ENCODE data around the gene ANXA10. TPM values are rescaled to one million over a fixed set of nuclear protein-coding genes. Genes with fewer than 3 reads are reported as not detected.
"Not testable (repeated sequence)": the region's sequence is repeated elsewhere in the genome, so short reads cannot be mapped to it uniquely, and the experiment has no call there.

Gene ANXA10
- total RNA-seq, 2 experiments from 2014 or later: not detected

DNA sequence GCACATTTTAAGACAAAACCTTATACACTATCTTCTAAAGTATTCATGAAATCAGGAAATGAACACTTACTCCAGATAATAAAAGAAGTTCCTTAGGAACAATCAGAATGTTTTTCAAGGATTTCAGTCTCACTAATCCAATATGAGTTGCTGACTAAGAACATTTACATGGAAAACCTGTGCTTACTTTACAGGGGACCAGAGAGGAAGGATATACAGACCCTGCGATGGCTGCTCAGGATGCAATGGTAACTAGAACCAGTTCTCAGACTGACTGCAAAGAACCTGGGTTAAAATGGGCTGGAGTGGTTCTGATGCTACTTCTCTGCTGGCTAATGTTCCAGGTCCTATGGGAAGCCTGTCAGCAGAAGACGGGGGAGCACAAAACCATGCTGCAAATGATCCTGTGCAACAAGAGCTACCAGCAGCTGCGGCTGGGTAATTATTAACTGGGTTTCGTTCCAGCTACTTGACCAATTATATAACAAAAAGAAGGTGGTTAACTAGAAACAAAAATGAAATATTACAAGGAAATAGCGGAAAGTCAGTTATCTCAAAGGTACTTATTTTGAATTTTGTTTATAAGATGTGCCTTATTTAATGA lies 85.3 kb downstream of the ANXA10 start:
- POLR2A ChIA-PET: no interaction called here
- Mint-ChIP-seq H3K36me3 (ENCODE audit: low read depth) (no peaks in the 10 kb centered on the region), H3K4me1 (ENCODE audit: low read depth) (no peaks in the 10 kb centered on the region), H3K9me3 (ENCODE audit: insufficient read depth) (no peaks in the 10 kb centered on the region), H3K27me3 (ENCODE audit: low read depth) (no peaks in the 10 kb centered on the region), H3K4me3 (no peak overlapping the region), H3K27ac (no peak overlapping the region)
- no peak for DNase-seq
- no peak for ATAC-seq
- CTCF ChIA-PET: no interaction called here

GRCh38 chr4:168183717-168184571 lies 91.6 kb downstream of the ANXA10 start:
- Mint-ChIP-seq H3K27ac (no peak overlapping the region), H3K9me3 (ENCODE audit: insufficient read depth) (no peaks in the 10 kb centered on the region), H3K27me3 (ENCODE audit: low read depth) (no peaks in the 10 kb centered on the region), H3K4me1 (ENCODE audit: low read depth) (peaks cover 3% of the 10 kb centered on the region), H3K36me3 (ENCODE audit: low read depth) (no peaks in the 10 kb centered on the region), H3K4me3 (no peak overlapping the region)
- CTCF ChIA-PET: no interaction called here
- POLR2A ChIA-PET: no interaction called here
- ATAC-seq: no peak
- no peak for DNase-seq

DNA sequence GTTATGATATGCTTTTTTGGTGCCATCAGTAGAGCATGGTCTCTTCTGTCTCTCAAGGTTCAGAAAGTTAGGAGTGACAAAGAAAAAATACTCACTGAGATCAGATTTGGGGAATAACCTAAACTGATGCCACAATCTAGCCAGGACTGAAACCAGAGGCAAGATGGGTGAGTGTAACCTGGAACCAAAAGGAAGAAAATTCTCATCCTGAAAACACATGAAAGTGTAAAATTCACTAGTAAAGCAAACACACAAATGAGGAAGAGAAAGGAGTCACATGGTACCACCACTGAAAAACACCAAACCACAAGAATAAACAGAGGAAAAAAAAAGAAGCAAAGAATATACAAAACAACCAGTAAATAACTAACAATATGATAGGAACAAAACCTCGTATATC lies 96.4 kb downstream of the ANXA10 start:
- no peak overlapping the region for H3K4me3 Mint-ChIP-seq
- ChIA-PET CTCF (no interaction called here), POLR2A (no interaction called here)
- H3K4me1 Mint-ChIP-seq (ENCODE audit: low read depth): peaks cover 3% of the 10 kb centered on the region
- DNase-seq (no peak), ATAC-seq (no peak)
- H3K27me3 Mint-ChIP-seq (ENCODE audit: low read depth): no peaks in the 10 kb centered on the region
- no peaks in the 10 kb centered on the region for H3K9me3 Mint-ChIP-seq (ENCODE audit: insufficient read depth)
- no peak overlapping the region for H3K27ac Mint-ChIP-seq
- H3K36me3 Mint-ChIP-seq (ENCODE audit: low read depth): no peaks in the 10 kb centered on the region

GRCh38 chr4:168197926-168198325 lies 105.6 kb downstream of the ANXA10 start:
- CTCF ChIA-PET: interaction anchor here (1.2 kb wide), 1 partner anchor 9 kb away, joined by 3 read pairs; no protein-coding TSS in a partner anchor
- Mint-ChIP-seq H3K4me3 (no peak overlapping the region), H3K27ac (no peak overlapping the region), H3K4me1 (ENCODE audit: low read depth) (peaks cover 8% of the 10 kb centered on the region), H3K36me3 (ENCODE audit: low read depth) (peaks cover 10% of the 10 kb centered on the region), H3K9me3 (ENCODE audit: insufficient read depth) (peaks cover 9% of the 10 kb centered on the region), H3K27me3 (ENCODE audit: low read depth) (no peaks in the 10 kb centered on the region)
- ATAC-seq: no peak
- no peak for DNase-seq
- POLR2A ChIA-PET: no interaction called here

DNA sequence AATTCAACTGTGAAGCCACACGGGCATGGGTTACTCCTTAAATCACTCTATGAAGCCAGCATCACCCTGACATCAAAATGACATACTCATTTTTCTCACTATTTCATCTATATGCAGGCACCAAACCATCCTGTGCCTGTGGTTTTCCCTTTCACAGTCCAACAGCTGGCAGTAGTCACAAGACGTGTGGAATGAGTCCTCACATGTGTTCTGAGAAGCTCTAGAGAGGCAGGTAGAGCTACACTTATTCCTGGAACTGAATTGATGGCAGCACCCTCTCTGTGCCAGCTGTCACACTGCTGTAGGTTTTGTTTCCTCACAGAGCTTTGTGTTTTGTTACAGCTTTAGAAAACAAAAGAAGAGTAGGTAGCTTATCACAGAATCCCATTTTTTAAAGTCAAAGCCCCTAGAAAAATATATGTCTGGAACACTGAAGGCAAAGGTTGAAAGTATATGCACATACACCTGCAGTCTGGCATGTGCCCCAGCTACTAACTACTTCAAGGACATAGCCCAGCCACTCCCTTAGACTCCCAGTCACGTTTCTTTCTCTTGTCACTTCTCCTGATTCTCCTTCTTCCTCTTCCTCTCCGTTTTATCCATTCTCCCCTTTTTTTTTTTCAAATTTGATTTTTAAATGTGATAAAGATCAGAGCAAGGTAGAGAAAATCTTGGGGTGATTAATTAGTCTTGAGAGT lies 107.1 kb downstream of the ANXA10 start:
- Mint-ChIP-seq H3K27me3 (ENCODE audit: low read depth) (no peaks in the 10 kb centered on the region), H3K4me1 (ENCODE audit: low read depth) (peaks cover 8% of the 10 kb centered on the region), H3K27ac (no peak overlapping the region), H3K4me3 (no peak overlapping the region), H3K9me3 (ENCODE audit: insufficient read depth) (peaks cover 15% of the 10 kb centered on the region), H3K36me3 (ENCODE audit: low read depth) (peaks cover 18% of the 10 kb centered on the region)
- ChIA-PET CTCF (no interaction called here), POLR2A (no interaction called here)
- ATAC-seq: peak; percentile 49
- DNase-seq: no peak

DNA sequence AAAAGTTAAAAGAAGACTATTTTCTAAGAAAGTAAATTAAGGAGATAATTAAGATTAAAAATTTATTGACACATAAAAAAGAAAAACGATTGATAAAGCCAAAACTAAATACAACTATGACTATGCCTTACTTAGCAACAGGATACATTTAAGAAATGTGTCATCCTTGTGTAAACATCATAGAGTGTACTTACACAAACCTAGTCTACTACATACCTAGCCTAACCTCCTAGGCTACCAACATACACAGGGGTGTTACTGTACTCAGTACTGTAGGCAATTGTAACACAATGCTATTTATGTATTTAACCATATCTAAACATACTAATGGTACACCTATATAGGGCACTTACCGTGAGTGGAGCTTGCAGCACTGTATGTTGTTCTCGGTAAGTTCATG lies 108.3 kb downstream of the ANXA10 start:
- peaks cover 24% of the 10 kb centered on the region for H3K9me3 Mint-ChIP-seq (ENCODE audit: insufficient read depth)
- ATAC-seq: peak; percentile 23
- POLR2A ChIA-PET: no interaction called here

GRCh38 chr4:168203233-168203911 lies 111.0 kb downstream of the ANXA10 start:
- ChIA-PET POLR2A (no interaction called here), CTCF (no interaction called here)
- H3K36me3 Mint-ChIP-seq (ENCODE audit: low read depth): peaks cover 20% of the 10 kb centered on the region
- H3K27me3 Mint-ChIP-seq (ENCODE audit: low read depth): no peaks in the 10 kb centered on the region
- no peak overlapping the region for H3K4me3 Mint-ChIP-seq
- no peak for ATAC-seq
- peaks cover 8% of the 10 kb centered on the region for H3K4me1 Mint-ChIP-seq (ENCODE audit: low read depth)
- H3K27ac Mint-ChIP-seq: no peak overlapping the region
- no peak for DNase-seq
- H3K9me3 Mint-ChIP-seq (ENCODE audit: insufficient read depth): peaks cover 27% of the 10 kb centered on the region

More for the DNA sequence above, 108.3 kb downstream of the ANXA10 start:
- Mint-ChIP-seq H3K4me3 (no peak overlapping the region), H3K4me1 (ENCODE audit: low read depth) (peaks cover 8% of the 10 kb centered on the region), H3K27ac (no peak overlapping the region), H3K27me3 (ENCODE audit: low read depth) (no peaks in the 10 kb centered on the region), H3K36me3 (ENCODE audit: low read depth) (peaks cover 21% of the 10 kb centered on the region)
- no peak for DNase-seq
- CTCF ChIA-PET: interaction anchor here (0.6 kb wide), 1 partner anchor 789 kb away, joined by 4 read pairs; no protein-coding TSS in a partner anchor

GRCh38 chr4:168208957-168209614 lies 116.7 kb downstream of the ANXA10 start:
- ChIA-PET CTCF (no interaction called here), POLR2A (no interaction called here)
- peaks cover 16% of the 10 kb centered on the region for H3K9me3 Mint-ChIP-seq (ENCODE audit: insufficient read depth)
- no peak overlapping the region for H3K27ac Mint-ChIP-seq
- H3K4me3 Mint-ChIP-seq: no peak overlapping the region
- no peaks in the 10 kb centered on the region for H3K4me1 Mint-ChIP-seq (ENCODE audit: low read depth)
- no peaks in the 10 kb centered on the region for H3K27me3 Mint-ChIP-seq (ENCODE audit: low read depth)
- H3K36me3 Mint-ChIP-seq (ENCODE audit: low read depth): peaks cover 29% of the 10 kb centered on the region
- no peak for DNase-seq
- no peak for ATAC-seq

- H3K9me3 Mint-ChIP-seq (ENCODE audit: insufficient read depth): no peaks in the 10 kb centered on the region
- no peak for ATAC-seq
- no peaks in the 10 kb centered on the region for H3K4me1 Mint-ChIP-seq (ENCODE audit: low read depth)
- peaks cover 60% of the 10 kb centered on the region for H3K36me3 Mint-ChIP-seq (ENCODE audit: low read depth)
- CTCF ChIA-PET: no interaction called here
- H3K27me3 Mint-ChIP-seq (ENCODE audit: low read depth): no peaks in the 10 kb centered on the region
- no peak overlapping the region for H3K27ac Mint-ChIP-seq
- DNase-seq: no peak
- H3K4me3 Mint-ChIP-seq: no peak overlapping the region
- POLR2A ChIA-PET: no interaction called here
Observed at GRCh38 chr4:168212656-168213055, 120.3 kb downstream of the ANXA10 start.

- H3K27ac Mint-ChIP-seq; H3K27me3 Mint-ChIP-seq (ENCODE audit: low read depth); H3K4me3 Mint-ChIP-seq; CTCF ChIA-PET; H3K4me1 Mint-ChIP-seq (ENCODE audit: low read depth); ATAC-seq; H3K9me3 Mint-ChIP-seq (ENCODE audit: insufficient read depth); POLR2A ChIA-PET; DNase-seq: not testable (repeated sequence)
- H3K36me3 Mint-ChIP-seq (ENCODE audit: low read depth): peaks cover 69% of the 10 kb centered on the region
Observed at GRCh38 chr4:168213511-168213910, 121.2 kb downstream of the ANXA10 start.

- no peak overlapping the region for H3K4me3 Mint-ChIP-seq
- H3K4me1 Mint-ChIP-seq (ENCODE audit: low read depth): no peaks in the 10 kb centered on the region
- no peak overlapping the region for H3K27ac Mint-ChIP-seq
- no peak for DNase-seq
- ATAC-seq: no peak
- no peaks in the 10 kb centered on the region for H3K9me3 Mint-ChIP-seq (ENCODE audit: insufficient read depth)
- H3K27me3 Mint-ChIP-seq (ENCODE audit: low read depth): no peaks in the 10 kb centered on the region
- CTCF ChIA-PET: no interaction called here
- peaks cover 83% of the 10 kb centered on the region for H3K36me3 Mint-ChIP-seq (ENCODE audit: low read depth)
- POLR2A ChIA-PET: no interaction called here
Observed at GRCh38 chr4:168218645-168219044, 126.3 kb downstream of the ANXA10 start.

Data from activated CD8-positive, alpha-beta T cell treated with anti-CD3 and anti-CD28 coated beads, Interleukin-2, amount 10 ng/mL, durations not matched to agents 7 days and 5 days (primary cell).